GM18511 (cell line): ENCODE data around the gene OR7G3.
A peak's percentile ranks its signal among the peaks of the same experiment; 100 is the strongest.

ENCODE experiments used
- ATAC-seq: cut with Tn5 transposase; IDR thresholded peaks from one replicate; pipeline ENCODE4 v1.9.1; 2021; ENCODE audit warnings: mild to moderate bottlenecking, moderate library complexity; ENCODE audit not compliant: unreplicated experiment

Gene OR7G3

GRCh38 chr19:9126900-9127405 is at the start of gene OR7G3:
Gene OR7G3 (minus strand): TSS chr19:9126950. CDS start chr19:9126950, 0 bp downstream.
- ATAC-seq: no peak

GRCh38 chr19:9175326-9175725 is 48.6 kb upstream of the OR7G3 start:
- ATAC-seq: no peak

- no peak for ATAC-seq
These were observed 44.7 kb upstream of the OR7G3 start for GRCh38 chr19:9171393-9171991.

- no peak for ATAC-seq
These were observed 40.1 kb upstream of the OR7G3 start for GRCh38 chr19:9166846-9167245.

GRCh38 chr19:9165261-9165660 is 38.5 kb upstream of the OR7G3 start:
- ATAC-seq: no peak

- no peak for ATAC-seq
These were observed 34.7 kb upstream of the OR7G3 start for GRCh38 chr19:9161427-9161826.

- ATAC-seq: no peak
These were observed 33.1 kb upstream of the OR7G3 start for GRCh38 chr19:9159891-9160290.

- ATAC-seq: no peak
These were observed 29.6 kb upstream of the OR7G3 start for GRCh38 chr19:9156304-9156703.

- ATAC-seq: no peak
These were observed 28.8 kb upstream of the OR7G3 start for GRCh38 chr19:9155591-9155990.

GRCh38 chr19:9151367-9151766 is 24.6 kb upstream of the OR7G3 start:
- ATAC-seq: no peak

GRCh38 chr19:9150650-9151049 is 23.9 kb upstream of the OR7G3 start:
- no peak for ATAC-seq

GRCh38 chr19:9149997-9150396 is 23.2 kb upstream of the OR7G3 start:
- ATAC-seq: no peak

GRCh38 chr19:9148697-9149096 is 21.9 kb upstream of the OR7G3 start:
- no peak for ATAC-seq

- no peak for ATAC-seq
These were observed 20.1 kb upstream of the OR7G3 start for GRCh38 chr19:9146882-9147281.

GRCh38 chr19:9144920-9145319 is 18.2 kb upstream of the OR7G3 start:
- no peak for ATAC-seq

GRCh38 chr19:9140159-9140874 is 13.6 kb upstream of the OR7G3 start, which contains the start of gene ZNF317:
Gene ZNF317 (plus strand): TSS chr19:9140397. CDS start chr19:9156017, 15,620 bp downstream.
- peak; percentile 94 for ATAC-seq

- ATAC-seq: peak; percentile 13
These were observed 12.9 kb upstream of the OR7G3 start for GRCh38 chr19:9139609-9140158.

GRCh38 chr19:9132422-9132821 is 5.7 kb upstream of the OR7G3 start:
- ATAC-seq: no peak

GRCh38 chr19:9130965-9131364 is 4.2 kb upstream of the OR7G3 start:
- ATAC-seq: no peak

- ATAC-seq: no peak
These were observed 1.4 kb upstream of the OR7G3 start for GRCh38 chr19:9128171-9128570.

GRCh38 chr19:9116547-9116946 is 10.2 kb downstream of the OR7G3 start:
- ATAC-seq: no peak

GRCh38 chr19:9115307-9115813 is 11.4 kb downstream of the OR7G3 start, which contains the start of gene OR7G1:
Gene OR7G1 (minus strand): TSS chr19:9115763. CDS start chr19:9115763, 0 bp downstream.
- ATAC-seq: no peak
